ENCODE measurements around the gene ELF5. TPM values are rescaled to one million over a fixed set of nuclear protein-coding genes. Genes with fewer than 3 reads are reported as not detected.
A peak's percentile ranks its signal among the peaks of the same experiment; 100 is the strongest.

ELF5 gene
- total RNA-seq, 1 donor from 2014 or later: not detected

GRCh38 chr11:34437224-34438125 is 76.1 kb downstream of the ELF5 start:
- ATAC-seq (no peak), DNase-seq (ENCODE audit: low spot score) (no peak)
- intact Hi-C loops (cut with DNase I): no loop called here

DNA sequence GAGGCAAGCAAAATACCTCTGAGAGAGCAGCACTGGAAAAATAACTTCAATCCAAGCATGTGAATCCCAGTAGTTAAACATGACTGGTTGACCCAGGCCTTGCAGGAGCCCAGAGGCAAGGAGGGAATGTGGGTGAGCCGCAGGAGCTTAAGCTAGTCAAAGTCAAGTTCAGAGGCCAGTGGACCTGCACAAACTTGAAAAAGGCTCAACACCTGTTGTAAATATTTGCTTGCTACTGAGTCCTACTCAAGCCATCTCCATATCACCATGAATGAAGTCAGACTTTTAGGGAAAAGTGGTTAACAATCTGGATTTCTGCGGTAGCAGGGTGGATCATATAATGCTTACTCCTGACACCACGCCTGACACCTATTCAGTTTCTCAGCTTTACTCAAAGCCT is 79.7 kb downstream of the ELF5 start:
- ATAC-seq (no peak), DNase-seq (ENCODE audit: low spot score) (no peak)
- intact Hi-C loops (cut with DNase I): no loop called here

DNA sequence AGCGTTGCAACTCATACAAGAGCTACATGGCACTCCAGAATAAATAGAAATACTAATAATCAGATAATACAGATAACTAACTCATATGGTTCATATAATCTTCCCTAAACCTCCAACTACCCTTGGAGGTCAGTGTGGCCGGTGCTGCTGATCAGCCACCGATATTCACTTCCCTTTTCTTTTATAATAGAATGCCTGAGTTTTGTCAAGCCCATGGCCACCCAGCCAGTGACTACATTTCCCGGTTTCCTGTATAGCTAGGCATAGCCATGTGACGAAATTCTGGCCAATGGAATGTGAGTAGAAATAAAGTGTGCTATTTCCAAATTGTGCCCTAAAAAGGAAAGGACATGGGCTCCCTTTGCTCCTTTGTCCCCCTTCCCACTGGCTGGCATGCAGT is 80.8 kb downstream of the ELF5 start:
- ATAC-seq: peak; percentile 13
- no peak for DNase-seq (ENCODE audit: low spot score)
- intact Hi-C loops (cut with DNase I): no loop called here

GRCh38 chr11:34431979-34432378 is 81.6 kb downstream of the ELF5 start:
- DNase-seq (ENCODE audit: low spot score): no peak
- ATAC-seq: no peak
- intact Hi-C loops (cut with DNase I): no loop called here

Other genes with a start within 250 kb of the ELF5 start
- 10.5 TPM for gene ABTB2, start 155.8 kb downstream of the ELF5 start, total RNA-seq
- 82.6 TPM for gene CAT, start 74.9 kb downstream of the ELF5 start, total RNA-seq
- 0.18 TPM for gene EHF, start 107.3 kb upstream of the ELF5 start, total RNA-seq